GM23248 (cell line): ENCODE data around the gene AFTPH.

ENCODE experiments used
- EZH2 ChIP-seq: fragments of 200-600 bp; sonication (generic); IDR thresholded peaks from 2 replicates; pipeline ENCODE4 v1.6.1; 2018; ENCODE audit warnings: antibody characterized with exemption, mild to moderate bottlenecking; ENCODE audit not compliant: insufficient read depth, poor library complexity, severe bottlenecking
- EZH2phosphoT487 ChIP-seq: fragments of 200-600 bp; sonication (generic); IDR thresholded peaks from 2 replicates; pipeline ENCODE4 v1.6.1; 2018; ENCODE audit warnings: antibody characterized with exemption, moderate library complexity, mild to moderate bottlenecking, low read depth; ENCODE audit not compliant: insufficient read depth

DNA sequence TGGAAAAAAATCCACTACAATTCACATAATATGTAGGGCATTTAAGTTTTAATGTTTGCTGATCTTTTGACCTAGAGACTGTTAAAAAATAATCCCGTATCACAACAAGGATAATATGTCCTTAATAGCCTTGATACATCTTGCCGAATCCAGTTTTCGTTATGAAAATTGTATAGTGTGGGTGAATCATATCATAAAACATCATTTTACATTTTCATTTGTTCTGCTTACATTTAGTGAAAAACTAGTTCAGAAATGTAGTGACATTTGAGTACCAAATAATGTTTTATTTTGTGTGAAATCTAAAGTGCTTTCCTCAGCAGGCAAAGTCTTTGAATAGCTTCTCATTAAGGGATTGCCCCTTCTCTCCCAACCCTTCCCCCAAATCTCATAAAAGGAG, 1.9 kb downstream of the AFTPH start:
- no peak for TF ChIP-seq EZH2phosphoT487
- no peak for TF ChIP-seq EZH2
